DOHH2 (cell line): ENCODE results near the gene ATP13A2.

Source experiments
- CTCF ChIP-seq: fragments of 200-600 bp; sonication (generic); IDR thresholded peaks from one replicate; pipeline ENCODE4 v1.5.1; 2014; ENCODE audit warnings: antibody characterized with exemption, mild to moderate bottlenecking, low read depth, low read length; ENCODE audit not compliant: poor library complexity, severe bottlenecking
- EZH2phosphoT487 ChIP-seq: fragments of 200-600 bp; sonication (generic); IDR thresholded peaks from 2 replicates; pipeline ENCODE4 v1.6.1; 2017; ENCODE audit warnings: borderline replicate concordance, mild to moderate bottlenecking, antibody characterized with exemption, low read length, moderate library complexity, mixed read lengths

GRCh38 chr1:16992102-16992501 lies 19.6 kb downstream of the ATP13A2 start:
- TF ChIP-seq CTCF (no peak), EZH2phosphoT487 (no peak)
